ENCODE measurements around the gene PRKN.

The PRKN gene

DNA sequence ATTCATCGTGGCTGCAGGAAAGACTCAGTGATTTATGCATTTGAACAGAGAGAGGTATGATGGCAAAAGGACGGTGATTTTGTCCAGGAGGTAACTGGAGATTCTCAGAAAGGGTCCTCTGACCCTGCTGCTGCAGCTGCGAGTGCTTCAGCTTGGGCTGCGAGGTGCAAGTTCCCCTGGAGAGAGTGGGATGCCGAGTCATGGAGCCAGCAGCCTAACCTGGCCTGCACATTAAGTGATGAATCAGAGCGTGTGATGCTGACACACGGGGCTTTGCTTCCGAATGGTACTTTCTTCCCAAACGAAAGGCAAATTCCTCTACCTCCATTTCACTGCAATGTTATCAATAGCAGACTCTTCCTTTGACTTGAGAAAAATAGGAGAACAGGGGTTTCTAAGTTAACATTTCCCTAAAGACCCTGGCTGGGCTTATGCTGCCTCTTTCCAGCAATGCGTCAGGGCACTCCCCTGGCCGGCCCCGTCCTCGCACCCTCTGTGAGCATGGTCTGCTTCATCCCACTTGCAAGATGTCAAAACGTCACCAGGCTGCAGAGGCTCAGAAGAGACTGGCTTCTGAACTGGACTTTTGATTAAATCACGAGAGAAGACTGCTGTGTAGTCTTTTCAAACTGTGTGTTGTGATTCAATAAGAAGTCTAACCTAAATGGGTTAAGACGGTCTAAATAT, 825.7 kb downstream of the PRKN start:
- Histone ChIP-seq H3K9me3 (ENCODE audit: insufficient read depth, low read length) (no peaks in the 10 kb centered on the region), H2AFZ (ENCODE audit: low read depth, low read length) (no peak overlapping the region), H3K4me1 (ENCODE audit: low read length) (no peaks in the 10 kb centered on the region), H3K79me2 (ENCODE audit: low read length) (no peaks in the 10 kb centered on the region), H3K4me3 (ENCODE audit: low read length) (no peak overlapping the region), H3K27ac (ENCODE audit: low read length) (no peak overlapping the region), H3K27me3 (ENCODE audit: low read depth, low read length) (no peaks in the 10 kb centered on the region), H3K4me2 (ENCODE audit: low read length) (no peak overlapping the region), H4K20me1 (ENCODE audit: insufficient read depth, low read length) (no peaks in the 10 kb centered on the region), H3K9ac (ENCODE audit: low read length) (no peak overlapping the region), H3K36me3 (replicated peaks; ENCODE audit: low read depth, low read length) (no peaks in the 10 kb centered on the region)
- TF ChIP-seq EZH2phosphoT487 (IDR thresholded peaks at IDR 0.05; ENCODE audit: low read depth), result no peak
- TF ChIP-seq, protein P1, sequence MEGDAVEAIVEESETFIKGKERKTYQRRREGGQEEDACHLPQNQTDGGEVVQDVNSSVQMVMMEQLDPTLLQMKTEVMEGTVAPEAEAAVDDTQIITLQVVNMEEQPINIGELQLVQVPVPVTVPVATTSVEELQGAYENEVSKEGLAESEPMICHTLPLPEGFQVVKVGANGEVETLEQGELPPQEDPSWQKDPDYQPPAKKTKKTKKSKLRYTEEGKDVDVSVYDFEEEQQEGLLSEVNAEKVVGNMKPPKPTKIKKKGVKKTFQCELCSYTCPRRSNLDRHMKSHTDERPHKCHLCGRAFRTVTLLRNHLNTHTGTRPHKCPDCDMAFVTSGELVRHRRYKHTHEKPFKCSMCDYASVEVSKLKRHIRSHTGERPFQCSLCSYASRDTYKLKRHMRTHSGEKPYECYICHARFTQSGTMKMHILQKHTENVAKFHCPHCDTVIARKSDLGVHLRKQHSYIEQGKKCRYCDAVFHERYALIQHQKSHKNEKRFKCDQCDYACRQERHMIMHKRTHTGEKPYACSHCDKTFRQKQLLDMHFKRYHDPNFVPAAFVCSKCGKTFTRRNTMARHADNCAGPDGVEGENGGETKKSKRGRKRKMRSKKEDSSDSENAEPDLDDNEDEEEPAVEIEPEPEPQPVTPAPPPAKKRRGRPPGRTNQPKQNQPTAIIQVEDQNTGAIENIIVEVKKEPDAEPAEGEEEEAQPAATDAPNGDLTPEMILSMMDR (IDR thresholded peaks at IDR 0.05; ENCODE audit: low read depth, low read length), result no peak

DNA sequence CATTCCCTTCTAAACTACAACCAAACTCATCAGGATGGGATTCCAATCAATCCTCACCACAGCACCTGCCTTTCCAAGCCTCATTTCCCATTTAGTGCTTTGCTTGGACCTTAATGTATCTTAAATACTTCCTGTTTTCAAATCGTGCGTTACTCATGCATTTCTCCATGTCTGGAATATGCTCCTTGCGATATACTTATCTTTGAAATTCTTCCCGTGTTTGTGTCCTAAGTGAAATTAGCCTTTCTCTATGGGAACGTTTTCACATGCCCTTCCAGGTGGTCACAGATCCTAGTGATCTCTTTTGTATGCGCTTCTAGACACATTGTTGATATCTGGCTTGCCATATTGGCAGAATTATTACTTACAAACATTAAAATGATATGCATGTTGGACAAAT, 833.1 kb downstream of the PRKN start:
- H3K4me2 ChIP-seq (ENCODE audit: low read length), result no peak overlapping the region

DNA sequence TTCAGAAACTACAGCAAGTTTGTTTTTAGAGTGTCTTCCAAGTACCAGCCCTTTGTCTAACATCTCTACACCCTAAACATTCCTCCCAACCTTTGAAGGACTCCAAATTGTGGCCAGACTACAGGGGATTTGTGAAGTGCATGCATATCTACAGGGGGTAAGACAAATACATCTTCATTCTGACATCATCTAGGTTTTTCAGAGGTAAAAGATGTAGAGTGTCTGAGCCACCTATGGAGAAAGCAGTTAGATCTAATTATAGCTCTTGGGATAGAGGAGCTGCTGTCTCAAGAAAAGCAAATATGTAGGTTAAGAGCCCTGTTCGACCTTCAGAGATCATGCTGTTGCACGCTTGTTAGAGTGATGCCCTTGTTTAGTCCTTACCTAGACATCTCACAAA, 836.0 kb downstream of the PRKN start:
- Histone ChIP-seq H3K4me2 (ENCODE audit: low read length) (no peak overlapping the region), H3K4me3 (ENCODE audit: low read length) (no peak overlapping the region), H3K27ac (ENCODE audit: low read length) (no peak overlapping the region), H2AFZ (ENCODE audit: low read depth, low read length) (no peak overlapping the region), H3K9ac (ENCODE audit: low read length) (no peak overlapping the region), H4K20me1 (ENCODE audit: insufficient read depth, low read length) (no peaks in the 10 kb centered on the region), H3K27me3 (ENCODE audit: low read depth, low read length) (no peaks in the 10 kb centered on the region), H3K79me2 (ENCODE audit: low read length) (no peaks in the 10 kb centered on the region), H3K36me3 (replicated peaks; ENCODE audit: low read depth, low read length) (no peaks in the 10 kb centered on the region), H3K9me3 (ENCODE audit: insufficient read depth, low read length) (no peaks in the 10 kb centered on the region), H3K4me1 (ENCODE audit: low read length) (no peaks in the 10 kb centered on the region)
- TF ChIP-seq, protein P1 (IDR thresholded peaks at IDR 0.05; ENCODE audit: low read depth, low read length), result no peak
- no peak for TF ChIP-seq EZH2phosphoT487 (IDR thresholded peaks at IDR 0.05; ENCODE audit: low read depth)

More for the DNA sequence above, 833.1 kb downstream of the PRKN start:
- H3K9ac ChIP-seq (ENCODE audit: low read length), result no peak overlapping the region
- no peak overlapping the region for H3K27ac ChIP-seq (ENCODE audit: low read length)
- H3K27me3 ChIP-seq (ENCODE audit: low read depth, low read length), result no peaks in the 10 kb centered on the region
- H3K36me3 ChIP-seq (replicated peaks; ENCODE audit: low read depth, low read length), result no peaks in the 10 kb centered on the region
- no peak overlapping the region for H3K4me3 ChIP-seq (ENCODE audit: low read length)
- no peak for TF ChIP-seq EZH2phosphoT487 (IDR thresholded peaks at IDR 0.05; ENCODE audit: low read depth)
- TF ChIP-seq, protein P1 (IDR thresholded peaks at IDR 0.05; ENCODE audit: low read depth, low read length), result no peak
- no peak overlapping the region for H2AFZ ChIP-seq (ENCODE audit: low read depth, low read length)
- H3K9me3 ChIP-seq (ENCODE audit: insufficient read depth, low read length), result no peaks in the 10 kb centered on the region
- no peaks in the 10 kb centered on the region for H4K20me1 ChIP-seq (ENCODE audit: insufficient read depth, low read length)
- H3K79me2 ChIP-seq (ENCODE audit: low read length), result no peaks in the 10 kb centered on the region
- H3K4me1 ChIP-seq (ENCODE audit: low read length), result no peaks in the 10 kb centered on the region

DNA sequence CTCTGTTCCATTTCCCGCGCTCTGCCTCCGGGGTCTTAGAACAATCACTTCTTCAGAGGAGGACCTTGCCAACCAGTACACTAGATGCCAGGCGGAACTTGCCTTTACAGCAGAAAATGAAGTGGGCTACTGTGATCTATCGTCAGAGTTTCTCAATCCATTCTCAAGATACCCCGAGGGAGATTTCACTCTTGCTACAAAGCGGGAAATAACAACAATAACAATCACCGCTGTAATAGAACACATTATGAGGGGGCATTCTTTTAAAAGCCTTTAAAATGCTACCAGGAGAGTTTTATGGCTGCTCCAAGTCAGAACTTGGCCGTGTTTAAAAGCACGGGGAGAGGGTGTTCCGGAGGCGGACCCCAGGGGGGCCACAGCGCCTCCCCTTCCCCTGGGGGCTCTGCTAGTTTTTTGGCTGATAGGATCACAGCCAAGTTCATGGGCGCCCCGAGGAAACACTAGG, 836.7 kb downstream of the PRKN start:
- no peaks in the 10 kb centered on the region for H3K27me3 ChIP-seq (ENCODE audit: low read depth, low read length)
- H3K4me2 ChIP-seq (ENCODE audit: low read length), result no peak overlapping the region
- TF ChIP-seq, protein P1 (IDR thresholded peaks at IDR 0.05; ENCODE audit: low read depth, low read length), result no peak
- no peak for TF ChIP-seq EZH2phosphoT487 (IDR thresholded peaks at IDR 0.05; ENCODE audit: low read depth)
- H3K27ac ChIP-seq (ENCODE audit: low read length), result no peak overlapping the region
- H3K4me1 ChIP-seq (ENCODE audit: low read length), result no peaks in the 10 kb centered on the region
- no peaks in the 10 kb centered on the region for H4K20me1 ChIP-seq (ENCODE audit: insufficient read depth, low read length)
- no peak overlapping the region for H3K4me3 ChIP-seq (ENCODE audit: low read length)
- H3K79me2 ChIP-seq (ENCODE audit: low read length), result no peaks in the 10 kb centered on the region
- no peaks in the 10 kb centered on the region for H3K36me3 ChIP-seq (replicated peaks; ENCODE audit: low read depth, low read length)
- H3K9ac ChIP-seq (ENCODE audit: low read length), result no peak overlapping the region
- no peak overlapping the region for H2AFZ ChIP-seq (ENCODE audit: low read depth, low read length)
- H3K9me3 ChIP-seq (ENCODE audit: insufficient read depth, low read length), result no peaks in the 10 kb centered on the region

Data from OCI-LY3 (cell line).